GM23338 (cell line): Measurements from ENCODE around the gene OR1C1. TPM values are rescaled to one million over a fixed set of nuclear protein-coding genes. Genes with fewer than 3 reads are reported as not detected.

ENCODE experiments used
- ATAC-seq: fragments of 200-7000 bp; cut with Tn5 transposase; 3 replicates; pipeline ENCODE4 v1.9.1; 2020
- DNase-seq: peaks from one replicate; pipeline ENCODE4 v3.0.0-alpha.2; 2015; ENCODE audit warnings: low spot score
- H2AFZ ChIP-seq: fragments of 200-600 bp; sonication (generic); 2 replicates; pipeline ENCODE4 v1.8.0; 2016; ENCODE audit warnings: antibody characterized with exemption, mild to moderate bottlenecking, moderate library complexity
- H3F3A ChIP-seq: fragments of 200-600 bp; sonication (generic); replicated peaks from 2 replicates; pipeline ENCODE4 v1.8.0; 2017; ENCODE audit warnings: antibody characterized with exemption, mixed run types, low read depth
- H3K27ac ChIP-seq: fragments of 200-600 bp; sonication (generic); 2 replicates; pipeline ENCODE4 v1.6.1; 2016; ENCODE audit warnings: low read depth
- H3K27me3 ChIP-seq: fragments of 200-600 bp; sonication (generic); 2 replicates; pipeline ENCODE4 v1.8.0; 2016; ENCODE audit warnings: mild to moderate bottlenecking, mixed run types, moderate library complexity; ENCODE audit not compliant: insufficient read depth
- H3K36me3 ChIP-seq: fragments of 200-600 bp; sonication (generic); 2 replicates; pipeline ENCODE4 v1.8.0; 2016; ENCODE audit warnings: mild to moderate bottlenecking; ENCODE audit not compliant: insufficient read depth
- H3K4me1 ChIP-seq: fragments of 200-600 bp; sonication (generic); 2 replicates; pipeline ENCODE4 v1.8.0; 2016; ENCODE audit warnings: mild to moderate bottlenecking, moderate library complexity; ENCODE audit not compliant: insufficient read depth
- H3K4me2 ChIP-seq: fragments of 200-600 bp; sonication (generic); 2 replicates; pipeline ENCODE4 v1.7.1; 2017; ENCODE audit warnings: mixed run types
- H3K4me3 ChIP-seq: fragments of 200-600 bp; sonication (generic); 2 replicates; pipeline ENCODE4 v1.6.1; 2016; ENCODE audit warnings: mixed run types
- H3K79me2 ChIP-seq: fragments of 200-600 bp; sonication (generic); replicated peaks from 2 replicates; pipeline ENCODE4 v1.8.0; 2017; ENCODE audit warnings: mild to moderate bottlenecking; ENCODE audit not compliant: insufficient read depth
- H3K9me2 ChIP-seq: fragments of 200-600 bp; sonication (generic); 2 replicates; pipeline ENCODE4 v1.8.0; 2017; ENCODE audit not compliant: insufficient read depth
- H4K20me1 ChIP-seq: fragments of 200-600 bp; sonication (generic); replicated peaks from 2 replicates; pipeline ENCODE4 v1.8.0; 2017; ENCODE audit warnings: mild to moderate bottlenecking; ENCODE audit not compliant: insufficient read depth
- H3K27ac Mint-ChIP-seq: 2 replicates; pipeline ENCODE4 v1.8.0; 2020; ENCODE audit warnings: inconsistent platforms, mild to moderate bottlenecking, moderate library complexity, mixed read lengths
- H3K27me3 Mint-ChIP-seq: 3 replicates; pipeline ENCODE4 v1.8.0; 2022; ENCODE audit warnings: low read depth, mild to moderate bottlenecking, moderate library complexity, mixed read lengths, inconsistent platforms; ENCODE audit not compliant: insufficient read depth, poor library complexity
- H3K36me3 Mint-ChIP-seq: 3 replicates; pipeline ENCODE4 v1.8.0; 2021; ENCODE audit warnings: low read depth, mild to moderate bottlenecking, inconsistent platforms, moderate library complexity, mixed read lengths
- H3K4me1 Mint-ChIP-seq: 3 replicates; pipeline ENCODE4 v1.8.0; 2020; ENCODE audit warnings: mild to moderate bottlenecking, inconsistent platforms, mixed read lengths
- H3K4me3 Mint-ChIP-seq: 3 replicates; pipeline ENCODE4 v1.8.0; 2021; ENCODE audit warnings: moderate library complexity, mild to moderate bottlenecking, inconsistent platforms, mixed read lengths
- H3K9me3 Mint-ChIP-seq: 3 replicates; pipeline ENCODE4 v1.8.0; 2020; ENCODE audit warnings: moderate library complexity, mild to moderate bottlenecking, inconsistent platforms, mixed read lengths
- CREB1 ChIP-seq: fragments of 250-450 bp; sonication (Bioruptor Pico); IDR thresholded peaks from 2 replicates; pipeline ENCODE4 v1.5.0; 2020; ENCODE audit warnings: low read depth, mild to moderate bottlenecking, moderate library complexity
- CTCF ChIP-seq, 2 experiments: fragments of 200-600 bp in 1 of 2; sonication (generic) in 1 of 2; conservative IDR thresholded peaks; 2 replicates each; pipeline versions ENCODE4 v1.5.1 to v1.6.1; 2016 to 2017; ENCODE audit warnings: antibody characterized with exemption in 2 of 2, low read depth in 2 of 2, mild to moderate bottlenecking in 2 of 2, moderate library complexity in 1 of 2
- ETS1 ChIP-seq: IDR thresholded peaks from 2 replicates; pipeline ENCODE4 v1.6.1; 2016; ENCODE audit warnings: antibody characterized with exemption
- EZH2 ChIP-seq: fragments of 200-600 bp; sonication (generic); IDR thresholded peaks from one replicate; pipeline ENCODE4 v1.8.0; 2017; ENCODE audit warnings: antibody characterized with exemption, mild to moderate bottlenecking, low read depth; ENCODE audit not compliant: unreplicated experiment
- EZH2phosphoT487 ChIP-seq: fragments of 200-600 bp; sonication (generic); IDR thresholded peaks from one replicate; pipeline ENCODE4 v1.8.1; 2018; ENCODE audit warnings: antibody characterized with exemption; ENCODE audit not compliant: unreplicated experiment
- JUNB ChIP-seq: IDR thresholded peaks from one replicate; pipeline ENCODE4 v1.6.1; 2016; ENCODE audit warnings: antibody characterized with exemption; ENCODE audit not compliant: unreplicated experiment
- NANOG ChIP-seq: IDR thresholded peaks from 2 replicates; pipeline ENCODE4 v1.6.1; 2016; ENCODE audit warnings: antibody characterized with exemption, borderline replicate concordance
- POLR2AphosphoS5 ChIP-seq: IDR thresholded peaks from 2 replicates; pipeline ENCODE4 v1.6.1; 2016; ENCODE audit warnings: antibody characterized with exemption, low read depth
- REST ChIP-seq: IDR thresholded peaks from one replicate; pipeline ENCODE4 v1.6.1; 2018; ENCODE audit warnings: antibody characterized with exemption; ENCODE audit not compliant: unreplicated experiment
- STAT1 ChIP-seq: IDR thresholded peaks from one replicate; pipeline ENCODE4 v1.6.1; 2016; ENCODE audit warnings: antibody characterized with exemption; ENCODE audit not compliant: unreplicated experiment
- ZNF114 ChIP-seq: fragments of 250-450 bp; sonication (Bioruptor Pico); IDR thresholded peaks from 2 replicates; pipeline ENCODE4 v1.5.0; 2020; ENCODE audit warnings: mild to moderate bottlenecking, moderate library complexity
- ZNF331 ChIP-seq: fragments of 250-450 bp; sonication (Bioruptor Pico); IDR thresholded peaks from 2 replicates; pipeline ENCODE4 v1.5.0; 2020; ENCODE audit warnings: low read depth, mild to moderate bottlenecking, moderate library complexity
- ZNF462 ChIP-seq: fragments of 250-450 bp; sonication (Bioruptor Pico); IDR thresholded peaks from 2 replicates; pipeline ENCODE4 v1.5.0; 2020; ENCODE audit warnings: mild to moderate bottlenecking, moderate library complexity
- polyA plus RNA-seq: library from polyadenylated mRNA; unstranded; fragments of >200 nt; fragmentation: Nextera tagmentation; extraction: Ambion mirVana; gene quantifications from 2 replicates; pipeline ENCODE4 v1.2.1, GENCODE V29; 2016
- total RNA-seq: library from RNA; depleted of rRNA; stranded (reverse); fragments of >200 nt; shearing (Covaris generic); gene quantifications from 2 replicates; pipeline ENCODE4 v1.2.3, GENCODE V29; 2014

Gene OR1C1
- total and polyA plus RNA-seq, 2 experiments from 2014 or later: 0.21 TPM; not detected in 1

GRCh38 chr1:247740721-247741120, 19.6 kb downstream of the OR1C1 start (continued):
- TF ChIP-seq NANOG: no peak

GRCh38 chr1:247738315-247738714, 22.0 kb downstream of the OR1C1 start, which contains the start of gene OR14K1:
Gene OR14K1 (plus strand): TSS chr1:247738615. CDS start chr1:247738615, 0 bp downstream.
- H3K27ac ChIP-seq: no peak within 1 kb of the TSS
- H3K4me1 ChIP-seq: no peaks in the 10 kb centered on the region
- Mint-ChIP-seq H3K27ac (no peak within 1 kb of the TSS), H3K36me3 (peaks cover 3% of the 10 kb centered on the region; the same call in 2 of the 3 replicates), H3K9me3 (peaks cover 72% of the 10 kb centered on the region), H3K27me3 (no peaks in the 10 kb centered on the region), H3K4me1 (no peaks in the 10 kb centered on the region), H3K4me3 (no peak within 1 kb of the TSS)
- H3K4me3 ChIP-seq: no peak within 1 kb of the TSS
- H3F3A ChIP-seq: no peaks in the 10 kb centered on the region
- no peak within 1 kb of the TSS for H3K4me2 ChIP-seq
- H4K20me1 ChIP-seq: no peaks in the 10 kb centered on the region
- H2AFZ ChIP-seq: no peak within 1 kb of the TSS
- H3K79me2 ChIP-seq: no peaks in the 10 kb centered on the region
- no peak for TF ChIP-seq REST
- TF ChIP-seq ETS1: no peak
- no peak for TF ChIP-seq ZNF114
- TF ChIP-seq ZNF331 (CRISPR knock-in tag): no peak
- no peak for TF ChIP-seq CTCF (conservative IDR thresholded peaks at IDR 0.05; ENCODE audit: low read depth in 2 of 2)
- no peak for TF ChIP-seq NANOG
- no peak for TF ChIP-seq ZNF462 (CRISPR knock-in tag)
- TF ChIP-seq POLR2AphosphoS5: no peak
- TF ChIP-seq CREB1 (CRISPR knock-in tag): no peak
- TF ChIP-seq EZH2: no peak
- no peak for TF ChIP-seq JUNB
- no peak for TF ChIP-seq EZH2phosphoT487
- TF ChIP-seq STAT1: no peak
- DNase-seq: no peak
- H3K36me3 ChIP-seq: no peaks in the 10 kb centered on the region
- no peaks in the 10 kb centered on the region for H3K9me2 ChIP-seq
- ATAC-seq: no peak
- H3K27me3 ChIP-seq: no peaks in the 10 kb centered on the region
